Esophagus squamous epithelium (tissue), 4 donors: ENCODE results near the gene P2RY12.

ENCODE experiments used
- CTCF ChIP-seq, 6 experiments: fragments of 450-650 bp in 4 of 6; fragments of 200-600 bp in 2 of 6; sonication (generic) in 2 of 6; IDR thresholded peaks; one replicate each; pipeline ENCODE4 v1.5.1; 2016 to 2019; ENCODE audit warnings: antibody characterized with exemption in 6 of 6, mild to moderate bottlenecking in 4 of 6, moderate library complexity in 4 of 6
- POLR2A ChIP-seq, 4 donors: fragments of 450-650 bp; IDR thresholded peaks; one replicate each; pipeline ENCODE4 v1.6.1; 2017; ENCODE audit warnings: antibody characterized with exemption in 4 of 4, mild to moderate bottlenecking in 4 of 4, moderate library complexity in 3 of 4

GRCh38 chr3:151410891-151411559, 26.5 kb upstream of the P2RY12 start:
- TF ChIP-seq POLR2A (IDR thresholded peaks at IDR 0.05): no peak
- no peak for TF ChIP-seq CTCF (IDR thresholded peaks at IDR 0.05)
